Measurements from ENCODE around the gene LY6G6F. TPM values are rescaled to one million over a fixed set of nuclear protein-coding genes. Genes with fewer than 3 reads are reported as not detected.
A peak's percentile ranks its signal among the peaks of the same experiment; 100 is the strongest.

LY6G6F gene
- total and polyA plus RNA-seq, 2 of the 13 experiments (the other 11 are each of a cell fraction or from before 2014, with no cell fraction given), result not detected

- peak; percentile 100 for TF ChIP-seq PAXIP1 (CRISPR knock-in tag; conservative IDR thresholded peaks at IDR 0.05)
- TF ChIP-seq ZBTB42 (CRISPR knock-in tag; IDR thresholded peaks at IDR 0.05), result no peak
- peak; percentile 64; the same call in 1 of the 2 replicates for TF ChIP-seq KDM4B (CRISPR knock-in tag; IDR thresholded peaks at IDR 0.05)
- TF ChIP-seq ZNF510 (CRISPR knock-in tag; IDR thresholded peaks at IDR 0.05; ENCODE audit: low read depth), result no peak
- no peak for TF ChIP-seq ZNF777 (CRISPR knock-in tag; IDR thresholded peaks at IDR 0.05)
- no peak for TF ChIP-seq MAFK (conservative IDR thresholded peaks at IDR 0.05 in 1 of 2, IDR thresholded peaks at IDR 0.05 in 1 of 2; ENCODE audit: low read length in 2 of 2)
- peak; percentile 62; the same call in 1 of the 2 replicates for TF ChIP-seq ELF3 (CRISPR knock-in tag; IDR thresholded peaks at IDR 0.05)
- TF ChIP-seq BCLAF1 (IDR thresholded peaks at IDR 0.05), result no peak
- TF ChIP-seq HOXA9 (CRISPR knock-in tag; IDR thresholded peaks at IDR 0.05; ENCODE audit: borderline replicate concordance), result no peak
- no peak for TF ChIP-seq GTF3A (CRISPR knock-in tag; conservative IDR thresholded peaks at IDR 0.05)
- TF ChIP-seq NR0B2 (CRISPR knock-in tag; IDR thresholded peaks at IDR 0.05), result no peak
- no peak for TF ChIP-seq ZSCAN21 (CRISPR knock-in tag; IDR thresholded peaks at IDR 0.05; ENCODE audit: borderline replicate concordance)
- no peak for TF ChIP-seq ZNF180 (CRISPR knock-in tag; IDR thresholded peaks at IDR 0.05; ENCODE audit: borderline replicate concordance, low read depth)
- TF ChIP-seq ZSCAN31 (CRISPR knock-in tag; IDR thresholded peaks at IDR 0.05; ENCODE audit: low read depth), result 0 out of 2 replicates have a peak, but pooled peaks have one; percentile 7
- TF ChIP-seq ZNF513 (CRISPR knock-in tag; conservative IDR thresholded peaks at IDR 0.05), result no peak
- TF ChIP-seq ZNF496 (CRISPR knock-in tag; IDR thresholded peaks at IDR 0.05; ENCODE audit: insufficient replicate concordance), result no peak
- TF ChIP-seq SMYD3 (CRISPR knock-in tag; IDR thresholded peaks at IDR 0.05), result no peak; the same call in 1 of the 2 replicates
- no peak for TF ChIP-seq ZSCAN25 (CRISPR knock-in tag; IDR thresholded peaks at IDR 0.05)
- TF ChIP-seq ZBTB39 (CRISPR knock-in tag; IDR thresholded peaks at IDR 0.05), result no peak
These were observed 30.8 kb downstream of the LY6G6F start (continued) for GRCh38 chr6:31737315-31737990.
